MG63 (cell line): Measurements from ENCODE around the gene KRT35. TPM values are rescaled to one million over a fixed set of nuclear protein-coding genes. Genes with fewer than 3 reads are reported as not detected.

Experiments
- DNase-seq: peaks from one replicate; pipeline ENCODE4 v3.0.0-alpha.2; 2020
- H3K27me3 ChIP-seq: fragments of 250-450 bp; sonication (Bioruptor Pico); 2 replicates; pipeline ENCODE4 v1.5.1; 2020; ENCODE audit warnings: mild to moderate bottlenecking, moderate library complexity
- H3K36me3 ChIP-seq: fragments of 250-450 bp; sonication (Bioruptor Pico); 2 replicates; pipeline ENCODE4 v1.5.1; 2020; ENCODE audit warnings: mild to moderate bottlenecking, moderate library complexity
- H3K4me3 ChIP-seq: fragments of 250-450 bp; sonication (Bioruptor Pico); 2 replicates; pipeline ENCODE4 v1.5.1; 2020; ENCODE audit warnings: mild to moderate bottlenecking, moderate library complexity
- H3K9me3 ChIP-seq: fragments of 250-450 bp; sonication (Bioruptor Pico); 2 replicates; pipeline ENCODE4 v1.5.1; 2020; ENCODE audit warnings: mild to moderate bottlenecking, moderate library complexity
- total RNA-seq: library from RNA; depleted of rRNA; stranded (reverse); fragments of >200 nt; shearing (Covaris generic); gene quantifications from 2 replicates; pipeline ENCODE4 v1.2.3, GENCODE V29; 2014; ENCODE audit warnings: low replicate concordance; rRNA removed

KRT35 gene
- total RNA-seq = 0.33 TPM in 1 of 2 replicates, not detected in the other

GRCh38 chr17:41481036-41481435 lies at the start of gene KRT35:
KRT35 (minus strand) TSS chr17:41481151; CDS start chr17:41481097, 54 bp downstream.
- Histone ChIP-seq H3K36me3 (no peaks in the 10 kb centered on the region), H3K4me3 (no peak within 1 kb of the TSS), H3K9me3 (no peaks in the 10 kb centered on the region), H3K27me3 (no peaks in the 10 kb centered on the region)
- no peak for DNase-seq

GRCh38 chr17:41530062-41531048 lies 49.4 kb upstream of the KRT35 start:
- H3K4me3 ChIP-seq = no peak overlapping the region

GRCh38 chr17:41529491-41529915 lies 48.6 kb upstream of the KRT35 start:
- H3K4me3 ChIP-seq = no peak overlapping the region
- H3K9me3 ChIP-seq = no peaks in the 10 kb centered on the region
- DNase-seq = no peak

More at GRCh38 chr17:41530062-41531048, 49.4 kb upstream of the KRT35 start:
- DNase-seq = peak; percentile 93
- H3K9me3 ChIP-seq = no peaks in the 10 kb centered on the region
- no peaks in the 10 kb centered on the region for H3K36me3 ChIP-seq
- no peaks in the 10 kb centered on the region for H3K27me3 ChIP-seq

GRCh38 chr17:41528959-41529353 lies 48.0 kb upstream of the KRT35 start:
- H3K36me3 ChIP-seq = no peaks in the 10 kb centered on the region
- DNase-seq = no peak
- no peaks in the 10 kb centered on the region for H3K27me3 ChIP-seq
- H3K4me3 ChIP-seq = no peak overlapping the region
- H3K9me3 ChIP-seq = no peaks in the 10 kb centered on the region

More at GRCh38 chr17:41529491-41529915, 48.6 kb upstream of the KRT35 start:
- Histone ChIP-seq H3K36me3 (no peaks in the 10 kb centered on the region), H3K27me3 (no peaks in the 10 kb centered on the region)

- no peak for DNase-seq
- H3K36me3 ChIP-seq = no peaks in the 10 kb centered on the region
- no peaks in the 10 kb centered on the region for H3K27me3 ChIP-seq
- no peaks in the 10 kb centered on the region for H3K9me3 ChIP-seq
- H3K4me3 ChIP-seq = no peak overlapping the region
Observed at GRCh38 chr17:41527063-41528023, 46.4 kb upstream of the KRT35 start.

- Histone ChIP-seq H3K4me3 (no peak overlapping the region), H3K36me3 (no peaks in the 10 kb centered on the region), H3K9me3 (no peaks in the 10 kb centered on the region), H3K27me3 (no peaks in the 10 kb centered on the region)
- no peak for DNase-seq
Observed at GRCh38 chr17:41524261-41524660, 43.3 kb upstream of the KRT35 start.

- peak; percentile 95 for DNase-seq
- Histone ChIP-seq H3K27me3 (no peaks in the 10 kb centered on the region), H3K36me3 (no peaks in the 10 kb centered on the region), H3K9me3 (no peaks in the 10 kb centered on the region), H3K4me3 (peak overlapping the region; percentile 37)
Observed at GRCh38 chr17:41523787-41524186, 42.8 kb upstream of the KRT35 start.

GRCh38 chr17:41523225-41523593 lies 42.3 kb upstream of the KRT35 start:
- Histone ChIP-seq H3K27me3 (no peaks in the 10 kb centered on the region), H3K4me3 (peak overlapping the region; percentile 37), H3K9me3 (no peaks in the 10 kb centered on the region), H3K36me3 (no peaks in the 10 kb centered on the region)
- no peak for DNase-seq

- DNase-seq = no peak
Observed at GRCh38 chr17:41522301-41523224, 41.6 kb upstream of the KRT35 start.

GRCh38 chr17:41521574-41522261 lies 40.8 kb upstream of the KRT35 start:
- DNase-seq = peak; percentile 87

More at GRCh38 chr17:41522301-41523224, 41.6 kb upstream of the KRT35 start:
- Histone ChIP-seq H3K36me3 (0 out of 2 replicates have a peak, but pooled peaks cover 2% of the 10 kb centered on the region), H3K27me3 (no peaks in the 10 kb centered on the region), H3K9me3 (no peaks in the 10 kb centered on the region), H3K4me3 (no peak overlapping the region)

GRCh38 chr17:41520821-41521521 lies 40.0 kb upstream of the KRT35 start:
- no peaks in the 10 kb centered on the region for H3K27me3 ChIP-seq
- peaks cover 14% of the 10 kb centered on the region for H3K36me3 ChIP-seq
- DNase-seq = peak; percentile 95
- H3K4me3 ChIP-seq = no peak overlapping the region
- no peaks in the 10 kb centered on the region for H3K9me3 ChIP-seq

More at GRCh38 chr17:41521574-41522261, 40.8 kb upstream of the KRT35 start:
- H3K9me3 ChIP-seq = no peaks in the 10 kb centered on the region
- H3K36me3 ChIP-seq = peaks cover 6% of the 10 kb centered on the region
- no peaks in the 10 kb centered on the region for H3K27me3 ChIP-seq
- no peak overlapping the region for H3K4me3 ChIP-seq

GRCh38 chr17:41519501-41520224 lies 38.7 kb upstream of the KRT35 start:
- Histone ChIP-seq H3K4me3 (no peak overlapping the region), H3K9me3 (no peaks in the 10 kb centered on the region), H3K36me3 (peaks cover 27% of the 10 kb centered on the region), H3K27me3 (no peaks in the 10 kb centered on the region)
- peak; percentile 85 for DNase-seq

- H3K36me3 ChIP-seq = peaks cover 33% of the 10 kb centered on the region
- no peaks in the 10 kb centered on the region for H3K27me3 ChIP-seq
- peak; percentile 89 for DNase-seq
- peak within 1 kb of the TSS; percentile 31 for H3K4me3 ChIP-seq
- no peaks in the 10 kb centered on the region for H3K9me3 ChIP-seq
Observed at GRCh38 chr17:41518789-41519449, 38.0 kb upstream of the KRT35 start, which contains the start of gene KRT15. KRT15 (minus strand) TSS chr17:41518890; CDS start chr17:41518827, 63 bp downstream.

GRCh38 chr17:41518031-41518430 lies 37.1 kb upstream of the KRT35 start:
- peak overlapping the region; percentile 31 for H3K4me3 ChIP-seq
- H3K27me3 ChIP-seq = no peaks in the 10 kb centered on the region
- no peaks in the 10 kb centered on the region for H3K9me3 ChIP-seq
- peaks cover 40% of the 10 kb centered on the region for H3K36me3 ChIP-seq
- no peak for DNase-seq
